ENCODE data around the gene ATP5MC2.
A peak's percentile ranks its signal among the peaks of the same experiment; 100 is the strongest.
"Not testable (repeated sequence)": the region's sequence is repeated elsewhere in the genome, so short reads cannot be mapped to it uniquely, and the experiment has no call there.

Gene ATP5MC2

DNA sequence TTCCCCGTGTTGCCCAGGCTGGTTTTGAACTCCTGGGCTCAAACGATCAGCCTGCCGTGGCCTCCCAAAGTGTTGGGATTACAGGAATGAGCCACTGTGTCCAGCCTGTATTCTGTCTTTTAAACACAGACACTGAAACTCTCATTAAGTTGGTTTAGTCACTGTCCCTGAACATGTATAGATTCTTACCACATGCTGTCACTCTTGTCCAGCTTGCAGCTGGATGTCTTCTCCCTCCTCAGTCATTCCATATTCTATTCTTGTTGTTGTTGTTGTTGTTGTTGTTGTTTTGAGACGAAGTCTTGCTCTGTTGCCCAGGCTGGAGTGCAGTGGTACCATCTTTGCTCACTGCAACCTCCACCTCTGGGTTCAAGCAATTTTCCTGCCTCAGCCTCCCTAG lies 12.3 kb upstream of the ATP5MC2 start:
- no peak for DNase-seq

GRCh38 chr12:53686436-53686835 lies 10.6 kb upstream of the ATP5MC2 start:
- no peak for DNase-seq

GRCh38 chr12:53684654-53685220 lies 8.9 kb upstream of the ATP5MC2 start:
- no peak for DNase-seq

DNA sequence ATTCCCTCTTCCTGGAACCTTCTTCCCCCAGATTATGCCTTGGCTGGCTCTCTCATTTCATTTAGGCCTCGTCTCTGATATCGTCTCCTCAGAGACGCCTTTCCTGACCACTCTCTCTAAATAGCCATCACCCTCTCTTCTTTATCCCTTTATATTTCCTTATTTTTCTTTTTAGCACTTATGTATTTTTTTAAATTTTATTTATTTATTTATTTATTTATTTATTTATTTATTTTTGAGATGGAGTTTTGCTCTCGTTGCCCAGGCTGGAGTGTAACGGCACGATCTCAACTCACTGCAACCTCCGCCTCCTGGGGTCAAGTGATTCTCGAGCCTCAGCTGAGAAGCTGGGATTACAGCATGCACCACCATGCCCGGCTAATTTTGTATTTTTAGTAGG lies 8.1 kb upstream of the ATP5MC2 start:
- DNase-seq = no peak

- DNase-seq = no peak
Measured at GRCh38 chr12:53683494-53683893, 7.6 kb upstream of the ATP5MC2 start.

GRCh38 chr12:53680061-53680460 lies 4.2 kb upstream of the ATP5MC2 start:
- DNase-seq = not testable (repeated sequence)

- peak; percentile 8 for DNase-seq
Measured at GRCh38 chr12:53677800-53678148, 1.9 kb upstream of the ATP5MC2 start.

DNA sequence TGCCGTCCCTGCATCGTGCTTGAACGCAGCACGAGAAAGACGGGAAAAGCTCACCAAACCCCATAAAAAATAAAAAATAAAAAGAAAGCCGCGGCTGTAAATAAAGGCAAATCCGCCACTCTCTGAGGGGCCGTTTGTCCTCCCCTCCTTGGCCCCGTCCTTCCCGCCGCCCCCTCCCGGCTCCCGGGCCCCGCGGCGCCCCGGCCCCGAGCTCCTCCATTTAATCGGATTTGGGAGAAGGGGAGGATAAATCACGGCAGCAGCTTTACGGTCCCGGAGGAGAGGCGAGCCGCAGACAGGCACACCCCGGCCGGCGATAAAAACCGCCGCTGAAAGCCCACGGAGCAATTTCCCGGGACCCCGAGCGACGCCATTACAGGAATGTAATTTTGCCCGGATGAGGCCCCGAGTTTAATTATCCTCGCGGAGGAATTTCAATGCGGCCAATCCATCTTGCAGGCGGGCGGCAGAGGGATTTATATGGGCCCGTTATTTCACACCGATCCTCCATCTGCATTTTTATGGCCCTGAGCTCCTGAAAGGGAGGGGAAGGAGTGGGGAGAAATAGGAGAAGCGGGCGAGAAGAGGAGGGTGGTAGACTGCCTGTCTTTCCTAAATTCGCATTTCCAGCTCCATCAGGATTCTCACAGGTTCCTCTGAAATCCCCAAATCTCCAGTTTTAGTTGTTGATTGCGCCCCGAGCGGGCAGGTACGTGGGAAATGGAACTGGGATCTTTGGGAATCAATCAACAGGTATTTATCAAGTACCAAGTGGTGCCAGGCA lies 1.3 kb upstream of the ATP5MC2 start:
- DNase-seq = peak; percentile 61

GRCh38 chr12:53676656-53677015 lies 753 bp upstream of the ATP5MC2 start:
- peak; percentile 63 for DNase-seq

DNA sequence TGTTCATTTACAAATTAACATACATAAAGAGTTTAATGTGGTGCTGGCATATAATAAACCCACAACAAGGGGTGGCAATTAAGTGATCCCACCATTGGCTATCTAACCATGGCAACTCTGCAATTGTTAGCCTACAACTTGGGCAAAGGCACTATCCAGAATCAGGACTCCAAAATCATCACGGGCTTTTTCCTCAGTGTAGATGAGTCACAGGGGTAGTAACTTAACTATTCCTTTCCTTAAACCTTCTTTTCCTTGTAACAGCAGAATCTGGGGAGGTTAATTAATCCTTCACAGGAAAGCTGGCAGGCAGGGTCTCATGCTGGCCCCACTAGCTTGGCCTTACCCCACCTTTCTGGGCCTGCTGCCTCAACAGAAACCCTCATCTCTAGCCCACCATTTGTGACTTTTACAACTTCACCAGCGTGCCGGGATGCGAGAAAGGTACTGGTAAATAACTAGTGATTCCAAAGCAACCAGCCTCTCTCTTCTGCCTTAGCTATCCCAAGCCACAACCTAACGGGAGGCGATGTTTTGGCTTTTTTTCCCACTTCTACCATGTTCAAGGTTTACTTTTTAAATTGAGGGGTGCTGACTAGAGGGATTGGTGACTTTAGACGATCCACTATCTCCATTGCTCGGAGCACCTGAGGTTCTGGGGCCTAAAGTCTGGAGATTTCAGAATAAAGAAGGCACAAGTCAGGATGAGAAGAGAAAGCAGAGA lies 744 bp downstream of the ATP5MC2 start:
- DNase-seq = no peak

- DNase-seq = no peak
Measured at GRCh38 chr12:53670971-53671370, 4.9 kb downstream of the ATP5MC2 start.

- no peak for DNase-seq
Measured at GRCh38 chr12:53670308-53670707, 5.6 kb downstream of the ATP5MC2 start.

DNA sequence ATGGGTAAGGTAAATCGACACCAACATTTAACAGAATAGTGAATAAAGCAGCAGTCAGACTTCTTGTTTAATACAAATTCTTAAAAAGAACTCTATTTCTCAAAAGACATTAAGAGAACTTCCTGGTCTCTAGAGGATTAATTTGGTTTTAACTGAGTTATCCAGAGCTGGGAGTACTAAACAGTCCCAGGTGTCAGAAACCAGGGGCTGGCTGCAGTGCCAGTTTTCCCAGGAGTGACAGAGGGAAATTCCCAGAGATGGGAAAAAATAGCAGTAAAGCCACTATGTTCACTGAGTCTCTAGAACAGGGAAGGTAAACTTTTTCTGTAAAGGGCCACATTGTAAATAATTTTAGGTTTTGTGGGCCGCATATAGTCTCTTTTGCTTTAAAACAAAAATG lies 8.8 kb downstream of the ATP5MC2 start:
- no peak for DNase-seq

- no peak for DNase-seq
Measured at GRCh38 chr12:53664936-53665335, 10.9 kb downstream of the ATP5MC2 start.

GRCh38 chr12:53664191-53664590 lies 11.7 kb downstream of the ATP5MC2 start:
- DNase-seq = no peak

GRCh38 chr12:53660041-53660440 lies 15.8 kb downstream of the ATP5MC2 start:
- no peak for DNase-seq

DNA sequence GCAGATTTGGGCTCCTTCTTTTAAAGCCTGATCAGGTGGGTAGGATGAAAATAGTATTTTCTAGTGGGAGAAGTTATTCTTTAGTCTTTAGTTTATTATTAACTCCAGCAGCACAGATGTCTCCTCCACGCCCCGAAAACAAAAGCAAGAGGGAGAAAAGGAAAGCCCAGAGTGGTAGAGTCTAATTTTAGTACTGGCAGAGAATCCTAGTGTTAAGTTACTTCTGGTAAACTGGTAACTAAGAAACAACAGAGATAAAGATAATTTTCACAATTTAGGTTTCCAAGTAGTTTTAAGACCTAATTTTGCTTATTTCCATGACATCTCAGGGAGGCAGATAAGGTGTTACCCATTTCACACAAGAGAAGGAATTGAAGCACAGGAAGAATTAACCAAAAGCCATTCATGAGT lies 16.3 kb downstream of the ATP5MC2 start:
- DNase-seq = no peak

GRCh38 chr12:53659011-53659551 lies 16.8 kb downstream of the ATP5MC2 start:
- peak; percentile 51 for DNase-seq

- no peak for DNase-seq
Measured at GRCh38 chr12:53657041-53657440, 18.8 kb downstream of the ATP5MC2 start.

DNA sequence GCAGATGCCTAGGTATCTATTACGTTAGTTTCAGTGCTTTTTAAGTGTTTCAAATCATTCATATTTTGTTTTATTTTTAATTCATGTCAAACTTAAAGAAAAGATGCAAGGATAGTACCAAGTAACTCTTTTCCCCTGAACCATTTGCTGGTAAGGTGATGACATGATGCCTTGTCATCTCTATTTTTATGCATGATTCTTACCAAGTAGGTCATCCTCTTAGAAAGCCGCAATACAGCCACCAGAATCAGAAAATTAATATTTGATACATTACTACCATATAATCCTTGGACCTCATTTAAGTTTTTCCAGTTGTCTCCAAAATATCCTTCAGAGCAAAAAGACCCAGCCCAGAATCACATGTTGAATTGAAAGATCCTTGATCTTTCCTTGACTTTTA lies 22.3 kb downstream of the ATP5MC2 start:
- no peak for DNase-seq

DNA sequence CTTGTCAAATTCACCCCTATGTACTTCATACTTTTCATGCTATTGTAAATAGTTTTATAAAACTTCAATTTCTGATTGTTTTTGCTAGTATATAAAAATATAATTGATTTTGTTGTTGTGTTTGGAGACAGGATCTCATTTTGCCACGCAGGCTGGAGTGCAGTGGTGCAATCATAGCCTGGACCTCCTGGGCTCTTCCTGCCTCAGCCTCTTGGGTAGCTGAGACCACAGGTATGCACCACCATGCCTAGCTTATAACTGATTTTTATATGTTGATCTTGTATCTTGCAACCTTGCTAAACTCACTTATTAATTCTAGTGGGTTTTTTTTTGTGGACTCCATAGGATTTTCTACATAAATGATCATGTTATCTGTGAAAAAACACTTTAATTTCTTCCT lies 23.5 kb downstream of the ATP5MC2 start:
- peak; percentile 55 for DNase-seq

DNA sequence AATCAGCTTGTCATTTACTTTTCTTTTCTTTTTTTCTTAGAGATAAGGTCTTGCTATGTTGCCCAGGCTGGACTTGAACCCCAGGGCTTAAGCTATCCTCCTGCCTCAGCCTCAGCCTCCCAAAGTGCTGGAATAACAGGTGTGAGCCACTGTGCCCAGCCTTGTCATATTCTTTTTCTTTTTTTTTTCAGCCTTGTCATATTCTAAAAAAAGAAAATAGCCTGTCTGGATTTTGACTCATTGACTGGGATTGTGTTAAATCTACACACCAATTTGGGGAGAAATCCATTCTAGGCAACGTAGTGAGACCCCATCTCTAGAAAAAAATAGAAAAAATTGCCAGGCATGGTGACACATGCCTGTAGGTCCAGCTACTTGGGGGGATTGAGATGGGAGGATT lies 24.1 kb downstream of the ATP5MC2 start:
- no peak for DNase-seq

- DNase-seq = not testable (repeated sequence)
Measured at GRCh38 chr12:53646300-53646699, 29.6 kb downstream of the ATP5MC2 start.

DNA sequence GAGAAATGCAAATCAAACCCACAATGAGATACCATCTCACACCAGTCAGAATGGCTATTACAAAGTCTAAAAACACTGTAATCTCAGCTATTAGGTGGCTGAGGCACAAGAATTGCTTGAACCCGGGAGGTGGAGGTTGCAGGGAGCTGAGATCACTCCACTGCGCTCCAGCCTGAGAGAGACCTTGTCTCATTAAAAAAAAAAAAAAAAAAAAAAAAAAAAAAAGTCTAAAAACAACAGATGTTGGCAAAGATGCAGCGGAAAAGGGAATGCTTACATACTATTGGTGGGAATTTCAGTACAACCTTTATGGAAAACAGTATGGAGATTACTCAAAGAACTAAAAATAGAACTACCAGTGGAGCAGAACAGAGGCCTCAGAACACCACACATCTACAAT lies 30.7 kb downstream of the ATP5MC2 start:
- DNase-seq = peak; percentile 41
